Muscle layer of duodenum (tissue), 2 donors: Measurements from ENCODE around the gene SPRING1.
A peak's percentile ranks its signal among the peaks of the same experiment; 100 is the strongest.

Experiments used
- H3K27ac ChIP-seq: one replicate; pipeline ENCODE4 v1.7.0; 2013; ENCODE audit warnings: mild to moderate bottlenecking, low read length
- H3K27me3 ChIP-seq: one replicate; pipeline ENCODE4 v1.7.0; 2013; ENCODE audit warnings: low read depth, mild to moderate bottlenecking, control low read depth, low read length
- H3K36me3 ChIP-seq, 2 donors: one replicate each; pipeline ENCODE4 v1.7.0; 2013; ENCODE audit warnings: low read length in 2 of 2, control low read depth in 1 of 2, mild to moderate bottlenecking in 1 of 2; ENCODE audit not compliant: insufficient read depth in 2 of 2, control insufficient read depth in 1 of 2
- H3K4me1 ChIP-seq, 2 donors: one replicate each; pipeline ENCODE4 v1.7.0; 2013; ENCODE audit warnings: low read length in 2 of 2, mild to moderate bottlenecking in 2 of 2, control low read depth in 1 of 2, moderate library complexity in 1 of 2; ENCODE audit not compliant: insufficient read depth in 2 of 2, control insufficient read depth in 1 of 2
- H3K4me3 ChIP-seq, 2 donors: one replicate each; pipeline ENCODE4 v1.7.0; 2013; ENCODE audit warnings: low read length in 2 of 2, low read depth in 1 of 2, mild to moderate bottlenecking in 1 of 2
- H3K9me3 ChIP-seq, 2 donors: one replicate each; pipeline ENCODE4 v1.7.0; 2013; ENCODE audit warnings: low read length in 2 of 2, control low read depth in 1 of 2, mild to moderate bottlenecking in 1 of 2; ENCODE audit not compliant: control insufficient read depth in 1 of 2
- donor health status: healthy.

SPRING1 gene, protein sequence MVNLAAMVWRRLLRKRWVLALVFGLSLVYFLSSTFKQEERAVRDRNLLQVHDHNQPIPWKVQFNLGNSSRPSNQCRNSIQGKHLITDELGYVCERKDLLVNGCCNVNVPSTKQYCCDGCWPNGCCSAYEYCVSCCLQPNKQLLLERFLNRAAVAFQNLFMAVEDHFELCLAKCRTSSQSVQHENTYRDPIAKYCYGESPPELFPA

DNA sequence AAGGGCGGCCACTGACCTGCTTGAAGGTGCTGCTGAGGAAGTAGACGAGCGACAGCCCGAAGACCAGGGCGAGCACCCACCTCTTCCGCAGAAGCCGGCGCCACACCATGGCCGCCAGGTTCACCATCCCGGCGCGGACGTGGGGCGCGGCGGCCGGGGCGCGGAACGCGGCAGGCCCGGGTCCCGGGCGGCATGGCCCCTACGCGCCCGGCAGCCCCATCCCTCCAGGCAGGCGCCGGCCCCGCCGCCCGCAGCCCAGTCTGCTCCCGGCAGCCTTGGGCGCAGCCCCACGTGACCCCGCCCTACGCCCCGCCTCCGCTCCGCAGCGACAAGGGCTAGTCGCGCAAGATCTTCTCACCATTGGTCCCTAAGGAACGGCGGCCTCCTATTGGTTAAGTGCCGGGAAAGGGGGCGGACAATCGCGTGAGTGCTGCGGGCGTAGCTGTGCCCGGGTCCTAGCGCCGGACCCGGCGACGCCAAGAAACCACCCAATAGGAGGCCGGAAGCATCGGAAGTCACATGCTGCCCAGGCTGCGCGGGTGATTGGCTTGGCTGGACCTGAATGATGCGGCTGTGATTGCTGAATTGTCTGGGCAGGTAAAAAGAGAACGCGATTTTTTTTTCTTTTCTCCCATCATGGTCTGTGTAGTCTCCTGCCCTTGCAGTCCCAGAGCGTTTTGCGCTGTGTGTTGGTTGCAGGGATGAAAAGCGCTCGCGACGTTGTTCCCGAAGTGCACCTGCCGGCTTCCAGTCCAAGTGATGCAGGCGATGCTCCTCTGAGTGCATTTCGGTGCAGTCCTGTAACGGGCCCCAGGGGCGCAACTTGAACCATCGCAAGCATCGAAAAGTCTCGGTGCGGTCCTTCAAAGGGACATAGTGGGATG lies at the start of gene SPRING1, which contains the start of gene RNFT2:
TSS of gene SPRING1 (minus strand) at position 296 of the 884 bp plus-strand sequence. CDS start at position 127, 169 bp downstream.
TSS of gene RNFT2 (plus strand) at position 542 of the 884 bp plus-strand sequence. CDS start 2,183 bp downstream, outside the sequence.
- H3K27ac ChIP-seq = peak within 1 kb of the TSS; percentile 52
- peaks cover 9% of the 10 kb centered on the region in 2 donors for H3K36me3 ChIP-seq
- H3K4me3 ChIP-seq = peak within 1 kb of the TSS; percentile 90 to 97
- no peaks in the 10 kb centered on the region for H3K9me3 ChIP-seq
- H3K4me1 ChIP-seq = peaks cover 9 to 23% of the 10 kb centered on the region in 2 donors
- no peaks in the 10 kb centered on the region for H3K27me3 ChIP-seq

DNA sequence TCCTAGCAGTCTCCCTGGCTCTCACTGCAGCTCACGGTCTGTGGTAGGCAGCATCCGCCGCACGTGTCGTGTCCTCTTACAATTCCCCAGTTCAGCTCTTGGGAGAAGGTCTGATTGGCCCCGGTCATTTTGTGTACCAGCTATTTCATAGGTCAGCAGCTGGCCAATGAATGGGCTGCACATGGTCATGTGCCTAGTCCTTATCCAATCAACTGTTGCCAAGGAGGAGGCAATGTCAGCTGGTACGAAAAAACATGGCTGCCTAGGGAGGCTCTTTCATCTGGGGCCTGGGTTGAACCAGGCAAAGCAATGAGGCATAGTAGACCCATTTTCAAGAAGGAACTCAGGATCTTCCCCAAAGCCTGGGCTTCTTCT lies 46.4 kb upstream of the SPRING1 start:
- H3K4me1 ChIP-seq = no peaks in the 10 kb centered on the region
- peaks cover 0 to under 1% of the 10 kb centered on the region in 2 donors for H3K36me3 ChIP-seq
- H3K27me3 ChIP-seq = no peaks in the 10 kb centered on the region
- no peaks in the 10 kb centered on the region for H3K9me3 ChIP-seq
- H3K4me3 ChIP-seq = no peak overlapping the region
- H3K27ac ChIP-seq = no peak overlapping the region

DNA sequence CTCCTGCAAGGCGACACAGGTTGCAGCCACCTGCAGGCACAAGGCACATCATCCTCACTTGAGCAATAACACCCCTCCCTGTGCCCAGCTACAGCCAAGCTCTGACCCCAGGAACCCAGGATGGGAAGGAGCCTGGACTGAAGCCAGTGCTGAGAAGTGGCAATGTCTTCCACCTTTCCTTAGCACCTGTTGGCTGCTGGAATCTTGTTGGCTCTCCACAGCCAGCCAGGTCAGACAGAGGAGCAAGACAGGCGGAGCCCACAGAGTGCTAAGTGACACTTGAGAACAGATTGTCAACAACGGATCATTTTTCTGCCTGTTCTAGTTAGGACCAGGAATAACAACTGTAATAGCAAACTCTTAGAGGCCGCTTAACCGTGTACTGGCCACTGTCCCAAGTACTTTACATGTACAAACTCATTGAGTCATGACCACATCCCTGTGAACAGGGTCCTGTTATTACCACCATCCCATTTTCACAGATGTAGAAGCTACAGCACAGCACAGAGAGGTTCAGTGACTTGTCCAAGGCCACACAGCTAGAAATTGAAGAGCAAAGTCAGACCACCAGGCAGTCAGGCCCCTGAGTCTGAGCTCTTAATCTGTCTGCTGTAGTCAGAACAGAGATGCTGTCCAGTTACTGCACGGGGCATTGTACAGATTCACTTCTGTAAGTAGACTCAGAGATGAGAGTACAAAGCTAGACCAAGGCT lies 45.8 kb upstream of the SPRING1 start:
- H3K4me1 ChIP-seq = no peaks in the 10 kb centered on the region

DNA sequence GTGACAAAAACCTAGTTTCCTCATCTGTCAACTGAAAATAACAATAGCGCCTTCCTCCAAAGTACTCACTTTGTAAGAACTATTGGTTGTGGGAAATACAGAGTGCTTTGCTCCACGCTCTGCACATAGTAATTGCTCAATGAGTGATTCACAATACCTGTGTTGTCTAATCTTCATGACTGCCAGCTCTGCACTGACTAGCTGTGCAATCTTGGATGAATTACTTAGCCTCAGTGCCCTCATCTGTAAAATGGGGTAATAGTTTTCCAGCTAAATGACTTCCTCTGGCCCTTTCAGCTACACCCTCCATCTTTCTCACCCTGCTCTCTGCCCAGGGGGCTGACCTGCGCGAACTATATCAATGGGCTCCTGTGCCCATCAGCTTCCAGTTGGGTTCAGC lies 43.1 kb upstream of the SPRING1 start:
- Histone ChIP-seq H3K27me3 (no peaks in the 10 kb centered on the region), H3K27ac (no peak overlapping the region), H3K4me3 (no peak overlapping the region), H3K36me3 (peaks cover 0 to 3% of the 10 kb centered on the region in 2 donors), H3K9me3 (no peaks in the 10 kb centered on the region), H3K4me1 (no peaks in the 10 kb centered on the region)

More for the DNA sequence above, 45.8 kb upstream of the SPRING1 start:
- H3K36me3 ChIP-seq = peaks cover 0 to 3% of the 10 kb centered on the region in 2 donors
- H3K27ac ChIP-seq = no peak overlapping the region
- H3K9me3 ChIP-seq = no peaks in the 10 kb centered on the region
- no peaks in the 10 kb centered on the region for H3K27me3 ChIP-seq
- H3K4me3 ChIP-seq = no peak overlapping the region

DNA sequence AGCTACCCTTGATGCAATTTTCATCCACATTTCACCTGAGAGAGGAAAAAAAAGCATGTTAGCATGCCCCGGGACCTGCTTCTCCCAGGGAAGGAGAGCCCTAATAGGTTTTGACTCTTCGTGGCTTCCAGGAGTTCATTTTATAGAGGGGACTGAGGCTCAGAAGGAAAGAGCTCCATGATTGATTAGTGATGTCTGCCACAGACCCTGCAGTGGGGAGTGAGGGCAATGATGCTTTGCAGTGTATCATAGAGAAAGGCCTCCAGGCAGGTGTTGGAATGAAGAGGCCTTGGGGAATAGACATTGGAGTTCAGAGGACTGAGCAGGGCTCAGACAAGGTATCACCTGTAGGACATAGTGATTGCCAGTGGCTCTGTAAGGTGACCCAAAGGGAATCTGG lies 41.7 kb upstream of the SPRING1 start:
- Histone ChIP-seq H3K27ac (no peak overlapping the region), H3K9me3 (no peaks in the 10 kb centered on the region), H3K36me3 (peaks cover 0 to 3% of the 10 kb centered on the region in 2 donors), H3K4me1 (no peaks in the 10 kb centered on the region), H3K27me3 (no peaks in the 10 kb centered on the region), H3K4me3 (no peak overlapping the region)

DNA sequence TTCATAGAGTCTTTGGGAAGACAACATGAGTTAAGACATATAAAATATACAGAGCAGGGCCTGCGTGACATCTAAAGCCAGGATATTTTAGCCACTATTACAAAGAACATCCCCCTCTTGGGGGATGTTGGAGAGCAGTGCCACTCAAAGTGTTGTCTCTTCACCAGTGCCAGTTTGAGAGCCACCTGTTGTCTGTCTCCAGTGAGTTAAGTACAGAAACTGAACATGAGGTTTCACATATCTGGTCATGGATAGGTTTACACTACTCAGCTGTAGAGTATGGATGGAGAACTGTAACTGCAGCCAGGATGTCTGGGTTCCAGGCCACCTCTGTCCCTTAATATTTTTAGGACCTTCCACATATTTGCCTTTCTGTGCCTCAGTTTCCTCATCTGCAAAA lies 39.4 kb upstream of the SPRING1 start:
- Histone ChIP-seq H3K27me3 (no peaks in the 10 kb centered on the region), H3K4me1 (no peaks in the 10 kb centered on the region), H3K27ac (no peak overlapping the region), H3K36me3 (peaks cover 0 to 3% of the 10 kb centered on the region in 2 donors), H3K4me3 (no peak overlapping the region), H3K9me3 (no peaks in the 10 kb centered on the region)

DNA sequence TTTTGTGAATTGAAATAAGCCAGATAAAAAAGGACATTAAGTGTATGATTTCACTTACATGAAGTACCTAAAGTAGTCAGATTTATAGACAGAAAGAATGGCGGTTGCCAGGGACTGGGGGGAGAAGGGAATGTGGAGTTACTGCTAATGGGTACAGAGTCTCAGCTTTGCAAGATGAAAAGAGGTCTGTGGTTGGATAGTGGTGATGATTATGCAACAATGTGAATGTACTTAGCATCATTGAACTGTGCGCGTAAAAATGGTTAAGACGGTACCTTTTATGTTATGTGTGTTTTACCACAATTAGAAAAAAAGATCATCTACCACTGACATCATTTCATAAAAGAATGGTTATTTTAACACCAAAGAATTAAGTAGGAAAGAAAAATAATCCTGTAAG lies 36.2 kb upstream of the SPRING1 start:
- Histone ChIP-seq H3K27me3 (no peaks in the 10 kb centered on the region), H3K4me1 (no peaks in the 10 kb centered on the region), H3K27ac (no peak overlapping the region), H3K9me3 (no peaks in the 10 kb centered on the region), H3K36me3 (peaks cover 0 to under 1% of the 10 kb centered on the region in 2 donors), H3K4me3 (no peak overlapping the region)

DNA sequence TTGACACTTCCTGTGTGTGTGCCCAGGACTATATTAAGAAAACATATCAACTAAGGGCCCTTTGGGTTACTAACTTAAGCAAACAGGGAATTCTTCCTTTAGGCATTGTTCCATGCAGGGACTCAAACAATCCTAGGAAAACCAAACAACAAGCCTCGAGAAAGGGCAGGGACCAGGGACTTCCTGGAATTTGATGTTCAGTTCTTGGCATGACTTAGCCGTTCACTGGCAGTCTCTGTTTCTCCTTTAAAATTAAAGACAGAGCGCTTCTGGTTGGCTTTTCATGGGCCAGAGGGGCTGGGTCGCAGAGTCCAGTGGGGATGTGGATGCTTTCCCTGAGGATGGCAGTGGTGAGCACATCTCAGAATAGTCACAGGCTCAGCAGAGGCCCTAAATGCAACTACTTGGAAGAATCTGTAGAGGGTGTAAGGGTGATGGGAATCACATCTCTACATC lies 35.4 kb upstream of the SPRING1 start:
- no peaks in the 10 kb centered on the region for H3K36me3 ChIP-seq
- H3K27ac ChIP-seq = no peak overlapping the region
- no peak overlapping the region for H3K4me3 ChIP-seq
- no peaks in the 10 kb centered on the region for H3K9me3 ChIP-seq
- H3K4me1 ChIP-seq = no peaks in the 10 kb centered on the region
- H3K27me3 ChIP-seq = no peaks in the 10 kb centered on the region

DNA sequence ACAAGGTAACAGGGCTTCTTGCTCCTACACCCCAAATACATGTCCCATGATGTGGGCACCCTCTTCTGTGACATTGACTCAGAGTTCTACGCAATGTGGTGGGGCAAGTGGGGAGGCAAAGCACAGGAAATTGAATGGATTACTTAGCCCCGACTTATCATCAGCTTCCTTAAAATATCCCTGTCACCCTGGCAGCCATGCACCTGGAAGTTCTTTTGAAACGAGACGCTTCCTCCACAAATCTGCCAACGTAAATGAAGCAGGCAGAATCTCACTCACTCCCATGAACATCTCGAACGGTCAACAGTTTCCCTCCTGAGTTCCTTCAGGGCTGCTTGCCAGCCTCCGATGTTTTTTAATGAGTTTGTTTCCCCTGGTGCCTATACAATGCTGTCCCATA lies 33.8 kb upstream of the SPRING1 start:
- H3K9me3 ChIP-seq = no peaks in the 10 kb centered on the region
- H3K4me1 ChIP-seq = no peaks in the 10 kb centered on the region
- no peak overlapping the region for H3K4me3 ChIP-seq
- H3K27me3 ChIP-seq = no peaks in the 10 kb centered on the region
- no peak overlapping the region for H3K27ac ChIP-seq
- no peaks in the 10 kb centered on the region for H3K36me3 ChIP-seq

DNA sequence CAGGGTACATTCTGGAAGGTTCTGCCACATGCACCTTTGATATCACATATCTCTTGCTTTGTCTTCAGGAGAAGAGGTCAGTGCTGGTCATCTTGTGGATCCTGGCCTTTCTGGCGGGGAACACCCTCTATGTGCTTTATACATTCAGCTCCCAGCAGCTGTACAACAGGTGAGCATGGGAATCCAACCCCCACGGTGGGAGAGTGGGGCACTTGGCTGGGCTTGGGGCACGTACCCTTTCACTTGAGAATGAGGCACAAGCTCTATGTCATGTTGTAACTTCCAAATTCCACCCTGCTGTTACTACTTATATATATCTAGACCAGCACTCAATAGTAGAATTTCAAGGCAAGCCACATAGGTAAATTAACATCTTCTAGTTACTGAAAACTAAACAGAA lies 28.9 kb upstream of the SPRING1 start:
- Histone ChIP-seq H3K4me1 (no peaks in the 10 kb centered on the region), H3K27ac (no peak overlapping the region), H3K4me3 (no peak overlapping the region), H3K27me3 (no peaks in the 10 kb centered on the region), H3K36me3 (no peaks in the 10 kb centered on the region), H3K9me3 (no peaks in the 10 kb centered on the region)

DNA sequence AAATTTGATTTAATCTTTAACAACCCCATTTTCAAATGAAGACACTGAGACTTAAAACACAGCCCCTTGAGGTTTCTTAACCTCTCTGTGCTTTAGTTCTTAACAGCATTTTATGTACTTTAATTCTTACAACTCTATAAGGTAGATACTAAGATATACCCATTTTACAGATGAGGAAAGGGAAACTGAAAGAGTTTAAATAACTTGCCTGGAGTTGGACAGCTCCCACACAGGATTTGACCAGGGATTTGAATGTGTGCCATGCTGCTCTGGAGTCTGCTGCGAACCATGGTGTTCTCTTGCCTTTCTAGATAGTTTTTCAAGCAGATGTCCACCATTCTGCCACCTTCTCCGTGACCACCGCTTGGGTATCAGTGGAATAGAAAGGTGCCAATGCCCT lies 28.4 kb upstream of the SPRING1 start:
- Histone ChIP-seq H3K9me3 (no peaks in the 10 kb centered on the region), H3K4me1 (no peaks in the 10 kb centered on the region), H3K27ac (no peak overlapping the region), H3K36me3 (no peaks in the 10 kb centered on the region), H3K4me3 (no peak overlapping the region), H3K27me3 (no peaks in the 10 kb centered on the region)
